CD4-positive, CD25-positive, alpha-beta regulatory T cell (primary cell): ENCODE results near the gene PHF2. TPM values are rescaled to one million over a fixed set of nuclear protein-coding genes. Genes with fewer than 3 reads are reported as not detected.

Experiments used
- ATAC-seq, 2 donors: fragments of 150-1000 bp; cut with Tn5 transposase; one replicate each; pipeline ENCODE4 v1.10.0; 2021; ENCODE audit warnings: low read depth in 2 of 2, moderate number of reproducible peaks in 2 of 2, moderate library complexity in 1 of 2
- DNase-seq, 3 donors: peaks; one replicate each; pipeline versions ENCODE4 v3.0.0 to v3.0.0-alpha.2; 2012 to 2022; ENCODE audit warnings: mixed read lengths in 1 of 3
- H3K27ac ChIP-seq: one replicate; pipeline ENCODE4 v1.7.0; 2013; ENCODE audit warnings: mild to moderate bottlenecking, low read length; ENCODE audit not compliant: insufficient read depth, poor library complexity, severe bottlenecking
- H3K27me3 ChIP-seq: one replicate; pipeline ENCODE4 v1.7.0; 2013; ENCODE audit warnings: low read length; ENCODE audit not compliant: control insufficient read depth, insufficient read depth
- H3K36me3 ChIP-seq: one replicate; pipeline ENCODE4 v1.7.0; 2013; ENCODE audit warnings: mild to moderate bottlenecking, low read length, moderate library complexity; ENCODE audit not compliant: control insufficient read depth, insufficient read depth
- H3K4me1 ChIP-seq: 2 replicates; pipeline ENCODE4 v1.7.0; 2013; ENCODE audit warnings: mild to moderate bottlenecking, low read length; ENCODE audit not compliant: insufficient read depth, control insufficient read depth, poor library complexity, severe bottlenecking
- H3K4me3 ChIP-seq: one replicate; pipeline ENCODE4 v1.7.0; 2013; ENCODE audit warnings: low read depth, mild to moderate bottlenecking, low read length, moderate library complexity
- H3K9me3 ChIP-seq, 2 experiments: 1 replicate in 1 of 2; 2 replicates in 1 of 2; pipeline ENCODE4 v1.7.0; 2013; ENCODE audit warnings: low read length in 2 of 2, mild to moderate bottlenecking in 1 of 2, moderate library complexity in 1 of 2; ENCODE audit not compliant: control insufficient read depth in 2 of 2
- H3K27ac Mint-ChIP-seq, 3 donors: one replicate each; pipeline ENCODE4 v1.8.0; 2020 to 2022; ENCODE audit warnings: mild to moderate bottlenecking in 3 of 3, mixed read lengths in 3 of 3, moderate library complexity in 2 of 3
- H3K27me3 Mint-ChIP-seq: one replicate; pipeline ENCODE4 v1.8.0; 2022; ENCODE audit warnings: mild to moderate bottlenecking, mixed read lengths
- H3K36me3 Mint-ChIP-seq: one replicate; pipeline ENCODE4 v1.8.0; 2020; ENCODE audit warnings: mixed read lengths
- H3K4me1 Mint-ChIP-seq, 4 donors: one replicate each; pipeline ENCODE4 v1.8.0; 2020 to 2022; ENCODE audit warnings: mixed read lengths in 4 of 4, mild to moderate bottlenecking in 1 of 4
- H3K4me3 Mint-ChIP-seq, 4 donors: one replicate each; pipeline ENCODE4 v1.8.0; 2020 to 2022; ENCODE audit warnings: mild to moderate bottlenecking in 4 of 4, mixed read lengths in 4 of 4, moderate library complexity in 3 of 4
- H3K9me3 Mint-ChIP-seq, 7 donors: one replicate each; pipeline ENCODE4 v1.8.0; 2020 to 2022; ENCODE audit warnings: mixed read lengths in 7 of 7, mild to moderate bottlenecking in 3 of 7, moderate library complexity in 2 of 7
- polyA plus RNA-seq, 4 donors: library from polyadenylated mRNA; unstranded; fragments of 300-500 nt; fragmentation: Illumina TruSeq; gene quantifications; one replicate each; pipeline ENCODE4 v1.2.3, GENCODE V29; 2021
- total RNA-seq: library from RNA; stranded (reverse); gene quantifications from one replicate; pipeline ENCODE4 v1.2.3, GENCODE V29; 2022

PHF2 gene
- total and polyA plus RNA-seq, 5 donors from 2014 or later = 0.37 to 29.4 (median 1.0) TPM

DNA sequence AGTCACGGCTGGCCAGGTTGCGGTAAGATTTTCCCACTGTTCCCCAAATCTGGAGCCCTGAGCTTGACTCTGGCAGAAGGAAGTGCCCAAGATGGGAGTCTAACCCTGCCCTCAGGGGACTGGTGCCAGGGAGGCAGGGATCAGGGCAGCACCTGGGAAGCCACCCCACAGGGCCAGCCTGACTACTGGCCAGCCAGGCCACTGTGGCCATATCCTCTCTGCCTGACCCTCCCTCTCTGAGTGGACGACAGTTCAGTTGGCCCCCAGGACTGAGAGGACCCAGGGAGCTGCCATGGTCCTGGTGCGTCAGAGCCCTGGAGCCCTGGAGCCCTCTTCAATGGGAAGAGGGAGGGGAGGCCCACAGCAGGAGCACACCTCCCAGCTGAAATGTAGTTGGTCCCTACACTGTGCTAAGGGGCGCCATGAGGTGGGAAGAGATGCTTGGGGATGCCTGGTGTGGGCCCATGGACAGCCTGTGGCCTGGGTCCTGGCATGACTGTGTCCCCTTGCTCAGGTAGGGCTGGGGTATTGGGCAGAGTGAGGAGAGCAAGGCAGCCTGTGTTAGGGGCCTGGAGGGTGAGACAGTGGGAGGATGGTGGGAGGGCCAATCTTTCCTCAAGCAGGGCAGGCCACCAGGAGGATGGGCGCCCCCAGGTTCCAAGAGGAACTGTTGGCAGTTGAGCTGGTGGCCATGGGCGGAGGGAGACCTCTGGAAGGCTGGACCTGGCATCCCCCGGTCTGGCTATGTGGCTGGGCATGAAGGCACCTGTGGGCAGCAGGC lies 81.1 kb downstream of the PHF2 start:
- H3K9me3 Mint-ChIP-seq = no peaks in the 10 kb centered on the region
- H3K9me3 ChIP-seq = no peaks in the 10 kb centered on the region
- no peak overlapping the region for H3K27ac ChIP-seq
- no peaks in the 10 kb centered on the region for H3K27me3 Mint-ChIP-seq
- no peaks in the 10 kb centered on the region for H3K27me3 ChIP-seq
- peak overlapping the region in 2 of 3 donors; percentile 59 to 74 for H3K27ac Mint-ChIP-seq
- no peak overlapping the region for H3K4me3 ChIP-seq
- peaks cover 14% of the 10 kb centered on the region for H3K36me3 Mint-ChIP-seq
- H3K4me1 ChIP-seq = no peaks in the 10 kb centered on the region
- no peak overlapping the region for H3K4me3 Mint-ChIP-seq
- no peaks in the 10 kb centered on the region for H3K4me1 Mint-ChIP-seq
- ATAC-seq (no peak), DNase-seq (no peak)
- peaks cover 27% of the 10 kb centered on the region for H3K36me3 ChIP-seq

DNA sequence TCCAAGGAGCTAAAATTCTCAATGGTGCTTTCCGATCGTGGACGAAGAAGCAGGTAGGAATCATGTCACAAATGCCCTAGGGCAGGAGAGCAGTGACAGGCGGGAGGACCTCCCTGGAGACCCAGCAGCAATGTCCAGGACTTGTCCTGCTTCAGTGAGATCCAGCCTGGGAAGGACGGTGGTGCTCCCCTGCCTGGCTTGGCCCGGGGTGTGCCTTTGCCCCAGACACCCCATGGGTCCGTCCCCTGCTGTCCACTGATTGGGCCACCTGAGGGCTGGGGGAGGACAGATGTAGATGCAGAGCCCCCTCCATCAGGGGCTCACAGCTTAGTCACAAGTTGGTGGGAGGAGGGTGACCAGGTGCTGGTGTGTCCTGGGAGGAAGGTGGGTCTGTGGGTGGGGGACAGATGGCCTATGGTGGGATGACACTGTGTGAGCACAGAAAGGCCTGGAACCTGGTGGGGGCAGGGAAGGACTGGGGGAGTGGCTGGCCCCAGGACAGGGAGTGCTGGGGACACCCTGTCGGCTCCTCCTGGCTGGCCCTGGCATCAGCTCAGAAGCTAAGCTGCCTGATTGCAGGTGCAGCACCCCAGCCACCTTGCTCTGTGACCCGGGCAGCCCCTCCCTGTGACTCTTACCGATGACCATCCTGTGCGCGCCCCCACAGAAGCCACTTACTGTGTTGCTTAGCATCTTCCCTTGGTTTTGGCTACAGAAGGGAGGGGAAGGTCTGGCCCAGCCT lies 82.0 kb downstream of the PHF2 start:
- Mint-ChIP-seq H3K4me1 (no peaks in the 10 kb centered on the region), H3K27me3 (no peaks in the 10 kb centered on the region), H3K27ac (peak overlapping the region in 1 of 3 donors; percentile 59), H3K9me3 (no peaks in the 10 kb centered on the region), H3K4me3 (no peak overlapping the region), H3K36me3 (peaks cover 6% of the 10 kb centered on the region)
- DNase-seq (no peak), ATAC-seq (no peak)
- H3K9me3 ChIP-seq = no peaks in the 10 kb centered on the region
- no peaks in the 10 kb centered on the region for H3K27me3 ChIP-seq
- H3K4me3 ChIP-seq = no peak overlapping the region
- no peaks in the 10 kb centered on the region for H3K4me1 ChIP-seq
- peaks cover 33% of the 10 kb centered on the region for H3K36me3 ChIP-seq
- no peak overlapping the region for H3K27ac ChIP-seq

DNA sequence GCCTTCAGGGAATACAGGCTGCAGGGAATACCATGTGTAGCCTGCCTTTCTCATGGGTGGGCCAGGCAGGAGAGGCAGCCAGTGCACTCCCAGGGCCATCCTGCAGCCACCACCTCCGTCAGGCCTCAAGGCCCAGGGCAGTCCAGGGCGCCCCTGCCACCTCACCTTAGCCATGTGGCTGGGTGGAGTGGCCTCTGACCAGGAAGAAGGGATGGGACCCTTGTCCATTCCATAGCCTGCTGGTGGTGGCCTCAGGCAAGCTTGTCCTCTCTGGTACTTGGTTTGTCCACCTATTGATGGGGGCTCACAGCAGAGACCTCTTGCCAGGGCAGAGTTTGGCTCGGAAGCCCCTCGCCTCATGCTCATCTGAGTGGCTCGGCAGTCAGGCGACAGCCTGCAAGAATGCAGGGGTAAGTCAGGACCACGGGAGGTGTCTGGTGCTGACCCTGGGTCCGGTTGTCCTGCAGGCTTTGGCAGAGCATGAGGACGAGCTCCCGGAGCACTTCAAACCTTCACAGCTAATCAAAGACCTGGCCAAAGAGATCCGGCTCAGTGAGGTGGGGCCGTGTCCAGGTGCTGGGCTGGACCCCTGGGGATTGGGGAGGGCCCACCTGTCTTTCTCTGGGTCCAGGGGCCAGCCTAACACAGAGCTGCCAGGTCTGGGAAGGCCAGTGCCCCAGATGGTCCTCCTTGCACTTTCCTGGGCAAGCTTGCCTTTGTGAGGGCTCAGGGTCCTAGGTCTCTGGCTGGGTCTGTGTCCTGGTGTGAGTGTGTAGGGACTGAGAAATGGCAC lies 82.9 kb downstream of the PHF2 start:
- ATAC-seq (no peak), DNase-seq (no peak)
- H3K27me3 Mint-ChIP-seq = no peaks in the 10 kb centered on the region
- Histone ChIP-seq H3K4me3 (no peak overlapping the region), H3K4me1 (no peaks in the 10 kb centered on the region), H3K9me3 (no peaks in the 10 kb centered on the region), H3K27ac (no peak overlapping the region), H3K36me3 (peaks cover 33% of the 10 kb centered on the region), H3K27me3 (no peaks in the 10 kb centered on the region)
- no peaks in the 10 kb centered on the region for H3K4me1 Mint-ChIP-seq
- H3K9me3 Mint-ChIP-seq = no peaks in the 10 kb centered on the region
- no peak overlapping the region for H3K4me3 Mint-ChIP-seq
- H3K36me3 Mint-ChIP-seq = peaks cover 4% of the 10 kb centered on the region
- no peak overlapping the region for H3K27ac Mint-ChIP-seq

DNA sequence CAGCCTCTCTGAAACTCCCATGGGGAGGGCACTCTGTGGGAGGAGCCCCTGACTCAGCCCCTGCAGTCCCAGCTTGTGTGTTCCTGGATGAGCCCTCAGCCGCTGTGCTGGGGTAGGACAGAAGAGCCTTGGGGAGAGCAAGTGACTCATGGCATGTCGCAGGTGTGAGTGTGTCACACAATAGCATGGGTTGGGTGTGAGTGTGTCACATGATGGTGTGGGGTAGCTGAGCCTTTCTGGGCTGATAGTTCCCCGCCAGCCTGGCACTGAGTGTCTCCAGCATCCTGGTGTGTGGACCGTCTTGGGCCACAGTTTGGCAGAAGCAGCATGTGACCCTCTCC lies 83.4 kb downstream of the PHF2 start:
- Mint-ChIP-seq H3K27ac (no peak overlapping the region), H3K27me3 (no peaks in the 10 kb centered on the region), H3K36me3 (peaks cover 4% of the 10 kb centered on the region), H3K9me3 (no peaks in the 10 kb centered on the region), H3K4me3 (no peak overlapping the region), H3K4me1 (no peaks in the 10 kb centered on the region)
- no peak overlapping the region for H3K27ac ChIP-seq
- no peak for ATAC-seq
- H3K4me1 ChIP-seq = no peaks in the 10 kb centered on the region
- no peaks in the 10 kb centered on the region for H3K27me3 ChIP-seq
- H3K36me3 ChIP-seq = peaks cover 29% of the 10 kb centered on the region
- H3K4me3 ChIP-seq = no peak overlapping the region
- DNase-seq = no peak
- H3K9me3 ChIP-seq = no peaks in the 10 kb centered on the region

DNA sequence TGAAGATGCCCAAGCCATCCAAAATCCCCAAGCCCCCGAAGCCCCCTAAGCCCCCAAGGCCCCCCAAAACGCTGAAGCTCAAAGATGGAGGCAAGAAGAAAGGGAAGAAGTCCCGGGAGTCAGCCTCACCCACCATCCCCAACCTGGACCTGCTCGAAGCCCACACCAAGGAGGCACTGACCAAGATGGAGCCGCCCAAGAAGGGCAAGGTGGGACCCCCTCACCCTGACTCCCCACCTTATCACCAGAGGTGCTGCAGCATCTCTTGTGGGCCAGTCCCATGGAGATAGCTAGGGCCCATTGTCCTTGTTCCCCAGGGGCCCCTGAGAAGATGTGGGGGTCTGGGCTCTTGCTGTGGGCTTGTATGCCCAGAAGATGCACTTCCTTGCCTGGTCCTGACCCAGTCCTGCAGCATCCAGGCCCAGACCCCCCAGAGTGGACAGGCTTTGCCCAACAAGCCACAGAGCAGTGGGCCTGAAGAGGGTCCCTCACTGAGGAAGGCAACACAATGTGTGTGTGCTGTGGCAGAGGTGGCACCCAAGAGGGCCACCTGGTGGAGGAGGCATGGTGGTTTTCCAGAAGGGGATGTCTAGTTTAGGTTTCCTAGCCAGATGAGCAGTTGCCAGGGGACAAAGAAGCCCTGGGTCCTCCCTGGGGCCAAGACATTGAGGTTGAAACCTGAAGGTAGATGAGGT lies 84.1 kb downstream of the PHF2 start:
- Mint-ChIP-seq H3K27ac (no peak overlapping the region), H3K36me3 (peaks cover 4% of the 10 kb centered on the region), H3K4me3 (no peak overlapping the region), H3K9me3 (no peaks in the 10 kb centered on the region), H3K4me1 (no peaks in the 10 kb centered on the region), H3K27me3 (no peaks in the 10 kb centered on the region)
- H3K27me3 ChIP-seq = no peaks in the 10 kb centered on the region
- peaks cover 33% of the 10 kb centered on the region for H3K36me3 ChIP-seq
- no peaks in the 10 kb centered on the region for H3K4me1 ChIP-seq
- no peak overlapping the region for H3K4me3 ChIP-seq
- DNase-seq = no peak
- no peak for ATAC-seq
- no peak overlapping the region for H3K27ac ChIP-seq
- H3K9me3 ChIP-seq = no peaks in the 10 kb centered on the region

DNA sequence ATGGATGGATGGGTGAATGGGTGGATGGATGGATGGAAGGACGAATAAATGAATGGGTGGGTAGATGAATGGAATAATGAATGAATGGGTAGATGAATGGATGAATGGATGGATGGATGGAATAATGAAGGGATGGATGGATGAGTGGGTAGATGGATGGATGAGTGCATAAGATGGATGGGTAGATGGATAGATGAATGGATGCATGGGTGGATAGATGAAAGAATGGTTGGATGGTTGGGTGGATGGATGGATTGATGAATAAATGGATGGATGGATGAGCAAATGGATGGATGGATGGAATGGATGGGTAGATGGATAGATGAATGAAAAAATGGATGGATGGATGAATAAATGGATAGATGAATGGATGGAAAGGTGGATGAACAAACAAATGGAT lies 85.2 kb downstream of the PHF2 start:
- H3K27ac Mint-ChIP-seq = no peak overlapping the region
- H3K36me3 Mint-ChIP-seq = peaks cover 8% of the 10 kb centered on the region
- Histone ChIP-seq H3K27me3 (no peaks in the 10 kb centered on the region), H3K4me3 (no peak overlapping the region), H3K36me3 (peaks cover 33% of the 10 kb centered on the region), H3K4me1 (no peaks in the 10 kb centered on the region), H3K27ac (no peak overlapping the region), H3K9me3 (no peaks in the 10 kb centered on the region)
- no peak overlapping the region for H3K4me3 Mint-ChIP-seq
- no peaks in the 10 kb centered on the region for H3K4me1 Mint-ChIP-seq
- H3K27me3 Mint-ChIP-seq = no peaks in the 10 kb centered on the region
- no peak for DNase-seq
- no peak for ATAC-seq
- H3K9me3 Mint-ChIP-seq = no peaks in the 10 kb centered on the region

DNA sequence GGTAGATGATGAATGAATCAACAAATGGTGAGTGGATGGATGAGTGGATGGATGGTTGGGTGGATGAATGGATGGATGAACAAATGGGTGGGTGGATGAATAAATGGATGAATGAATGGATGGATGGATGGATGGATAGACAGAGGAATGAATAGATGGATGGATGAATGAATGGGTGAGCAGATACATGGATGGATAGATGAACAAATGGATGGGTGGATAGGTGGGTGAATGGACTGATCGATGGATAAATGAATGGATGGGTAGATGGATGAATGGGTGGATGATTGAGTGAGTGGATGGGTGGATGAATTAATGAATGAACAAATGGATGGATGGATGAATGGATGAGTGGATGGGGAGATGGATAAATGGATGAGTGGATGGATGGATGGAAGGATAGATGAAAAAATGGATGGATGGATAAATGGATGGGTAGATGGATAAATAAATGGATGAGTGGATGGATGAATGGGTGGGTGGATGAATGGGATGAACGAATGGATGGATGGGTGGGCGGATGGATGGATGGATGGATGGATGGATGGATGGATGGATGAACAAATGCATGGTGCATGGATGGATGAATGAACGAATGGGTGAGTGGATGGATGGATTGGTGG lies 85.7 kb downstream of the PHF2 start:
- H3K27me3 Mint-ChIP-seq = no peaks in the 10 kb centered on the region
- H3K36me3 Mint-ChIP-seq = peaks cover 8% of the 10 kb centered on the region
- H3K27me3 ChIP-seq = no peaks in the 10 kb centered on the region
- no peaks in the 10 kb centered on the region for H3K9me3 Mint-ChIP-seq
- H3K4me1 Mint-ChIP-seq = no peaks in the 10 kb centered on the region
- peaks cover 33% of the 10 kb centered on the region for H3K36me3 ChIP-seq
- no peak overlapping the region for H3K27ac ChIP-seq
- H3K4me3 Mint-ChIP-seq = no peak overlapping the region
- no peak for DNase-seq
- H3K27ac Mint-ChIP-seq = no peak overlapping the region
- no peaks in the 10 kb centered on the region for H3K9me3 ChIP-seq
- no peaks in the 10 kb centered on the region for H3K4me1 ChIP-seq
- no peak for ATAC-seq
- no peak overlapping the region for H3K4me3 ChIP-seq
